Adrenal gland (tissue), 12 donors: ENCODE results near the gene HOXC9. TPM values are rescaled to one million over a fixed set of nuclear protein-coding genes. Genes with fewer than 3 reads are reported as not detected.
A peak's percentile ranks its signal among the peaks of the same experiment; 100 is the strongest.

ENCODE experiments used
- DNase-seq, 7 donors: peaks; one replicate each; pipeline ENCODE4 v3.0.0-alpha.2; 2019 to 2020
- H3K27ac ChIP-seq, 5 donors: fragments of 200-600 bp; sonication (generic) in 4 of 5; 1 replicate in 3 of 5; 2 replicates in 2 of 5; pipeline versions ENCODE4 v1.5.1 to v1.8.0; 2016 to 2020; ENCODE audit warnings: mild to moderate bottlenecking in 1 of 5
- H3K27me3 ChIP-seq: fragments of 200-600 bp; 2 replicates; pipeline ENCODE4 v1.8.0; 2021
- H3K36me3 ChIP-seq, 2 donors: fragments of 200-600 bp; replicated peaks in 1 of 2; 1 replicate in 1 of 2; 2 replicates in 1 of 2; pipeline versions ENCODE4 v1.5.1 to v1.8.0; 2018 to 2022
- H3K4me1 ChIP-seq, 2 donors: fragments of 200-600 bp; replicated peaks in 1 of 2; 1 replicate in 1 of 2; 2 replicates in 1 of 2; pipeline versions ENCODE4 v1.5.1 to v1.8.0; 2018 to 2021
- H3K4me3 ChIP-seq, 4 donors: fragments of 200-600 bp; sonication (generic) in 3 of 4; one replicate each; pipeline ENCODE4 v1.5.1; 2016 to 2018
- H3K9me3 ChIP-seq, 3 donors: fragments of 200-600 bp; sonication (generic) in 1 of 3; replicated peaks in 1 of 3; 1 replicate in 2 of 3; 2 replicates in 1 of 3; pipeline versions ENCODE4 v1.5.1 to v1.8.0; 2016 to 2021
- POLR2A ChIP-seq, 2 donors: fragments of 450-650 bp; IDR thresholded peaks; one replicate each; pipeline ENCODE4 v1.6.1; 2017; ENCODE audit warnings: antibody characterized with exemption in 2 of 2, mild to moderate bottlenecking in 2 of 2, moderate library complexity in 1 of 2
- WGBS, 4 donors: extraction: QIAGEN DNeasy Blood & Tissue Kit in 2 of 4; methylation state at CpG; one replicate each; pipeline versions ENCODE4 v1.1.5 to v1.1.7; 2013 to 2017; 5-methylcytosine and 5-hydroxymethylcytosine counted together
- intact Hi-C, 2 donors: fragments of 100-400 bp; cut with DNase I; formaldehyde crosslinking; loops; one replicate each; pipeline versions ENCODE4 v1.14.1 to v1.15.0; 2022 to 2023
- polyA plus RNA-seq, 3 donors: library from polyadenylated mRNA; stranded (reverse); fragments of 200-250 nt in 2 of 3; fragments of 350-450 nt in 1 of 3; fragmentation: Illumina TruSeq in 1 of 3; extraction: RNeasy Lipid Tissue Mini Kit (QIAGEN cat#74804) in 1 of 3; gene quantifications; one replicate each; pipeline ENCODE4 v1.2.3, GENCODE V29; 2013 to 2014
- total RNA-seq, 9 donors: library from RNA; depleted of rRNA in 4 of 9; stranded (reverse); fragments of >200 nt in 4 of 9; fragments of 120-200 nt in 1 of 9; fragmentation: NEBNext Ultra II Directional in 1 of 9; extraction: Animal tissue kit (Norgen Biotek cat#: 25700) in 1 of 9; gene quantifications; one replicate each; pipeline versions ENCODE4 v1.1.0 to v1.2.4, GENCODE V29; 2013 to 2023
- TF ChIP-seq, protein P1 (sequence below), 6 experiments: fragments of 450-650 bp in 4 of 6; fragments of 200-600 bp in 2 of 6; sonication (generic) in 1 of 6; IDR thresholded peaks; 1 replicate in 5 of 6; 2 replicates in 1 of 6; pipeline versions ENCODE4 v1.5.1 to v1.8.0; 2016 to 2021; ENCODE audit warnings: antibody characterized with exemption in 6 of 6, mild to moderate bottlenecking in 2 of 6, moderate library complexity in 1 of 6
- donor health status: healthy with polysubstance abuse.
- donor health status: Bipolar disorder and iron deficiency.
- donor health status: DM: yes; HTN: yes; CAD: no.
- donor health status: DM: no; HTN: no; CAD: no.
- donor health status: DM: no; HTN: no; CAD: no.
- donor health status: DM: yes; HTN: yes; CAD: no.

Gene HOXC9
- total and polyA plus RNA-seq, 12 donors, result 1.2 to 12.1 (median 3.0) TPM; not detected in 1

DNA sequence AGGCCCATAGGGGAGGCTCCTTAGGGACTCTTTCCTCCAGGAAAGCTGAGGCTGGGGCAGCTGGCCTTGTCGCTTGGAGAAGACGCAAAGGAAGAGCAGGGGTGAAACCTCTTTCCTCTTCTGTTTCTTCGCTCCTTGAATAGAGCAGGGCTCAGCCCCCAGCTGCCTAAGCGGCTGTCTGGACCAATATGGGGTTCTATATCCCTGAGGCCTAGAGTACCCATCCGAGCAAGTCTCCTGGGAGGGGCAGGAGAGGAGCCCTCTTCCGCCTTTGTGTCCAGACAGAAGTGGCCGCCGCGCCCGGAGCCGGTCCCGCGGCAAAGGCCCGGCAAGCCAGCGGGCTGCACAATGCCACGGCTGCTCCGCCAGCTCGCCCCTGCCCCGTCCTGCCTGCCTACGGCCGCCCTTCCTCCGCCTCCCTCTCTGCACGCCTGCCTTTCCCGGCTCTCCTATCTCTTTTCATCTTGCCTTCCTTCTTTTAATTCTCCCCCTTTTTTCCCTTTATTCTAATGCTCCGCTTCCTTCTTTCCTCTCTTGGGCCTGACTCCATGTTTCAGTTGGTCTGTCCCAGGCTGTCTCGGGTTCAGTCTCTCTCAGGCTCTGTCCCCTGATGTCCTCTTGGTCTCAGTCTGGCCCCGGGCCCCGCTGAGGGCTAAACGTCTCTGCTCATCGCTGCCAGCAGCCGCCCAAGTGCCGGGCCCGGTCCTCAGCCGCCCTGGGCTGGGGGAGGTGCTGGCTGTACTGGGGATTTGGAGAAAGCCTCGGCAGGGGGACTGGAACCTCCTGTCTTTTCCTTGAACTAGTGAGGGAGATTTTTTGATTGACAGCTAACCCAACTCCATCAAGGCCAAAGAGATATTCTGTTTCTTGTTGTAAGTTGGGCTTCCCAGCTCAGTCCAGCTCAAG lies 2.5 kb upstream of the HOXC9 start:
- Histone ChIP-seq H3K4me1 (peaks cover 14 to 26% of the 10 kb centered on the region in 2 donors), H3K4me3 (no peak overlapping the region), H3K9me3 (no peaks in the 10 kb centered on the region), H3K27me3 (peaks cover 40% of the 10 kb centered on the region), H3K36me3 (no peaks in the 10 kb centered on the region), H3K27ac (peak overlapping the region in 1 of 5 donors; percentile 3)
- 43 to 68% (median 59%) methylated on average over 32 to 35 of the region's 35 CpGs for WGBS, 4 donors
- DNase-seq, result no peak
- TF ChIP-seq, protein P1, sequence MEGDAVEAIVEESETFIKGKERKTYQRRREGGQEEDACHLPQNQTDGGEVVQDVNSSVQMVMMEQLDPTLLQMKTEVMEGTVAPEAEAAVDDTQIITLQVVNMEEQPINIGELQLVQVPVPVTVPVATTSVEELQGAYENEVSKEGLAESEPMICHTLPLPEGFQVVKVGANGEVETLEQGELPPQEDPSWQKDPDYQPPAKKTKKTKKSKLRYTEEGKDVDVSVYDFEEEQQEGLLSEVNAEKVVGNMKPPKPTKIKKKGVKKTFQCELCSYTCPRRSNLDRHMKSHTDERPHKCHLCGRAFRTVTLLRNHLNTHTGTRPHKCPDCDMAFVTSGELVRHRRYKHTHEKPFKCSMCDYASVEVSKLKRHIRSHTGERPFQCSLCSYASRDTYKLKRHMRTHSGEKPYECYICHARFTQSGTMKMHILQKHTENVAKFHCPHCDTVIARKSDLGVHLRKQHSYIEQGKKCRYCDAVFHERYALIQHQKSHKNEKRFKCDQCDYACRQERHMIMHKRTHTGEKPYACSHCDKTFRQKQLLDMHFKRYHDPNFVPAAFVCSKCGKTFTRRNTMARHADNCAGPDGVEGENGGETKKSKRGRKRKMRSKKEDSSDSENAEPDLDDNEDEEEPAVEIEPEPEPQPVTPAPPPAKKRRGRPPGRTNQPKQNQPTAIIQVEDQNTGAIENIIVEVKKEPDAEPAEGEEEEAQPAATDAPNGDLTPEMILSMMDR (IDR thresholded peaks at IDR 0.05), result no peak
- no peak for TF ChIP-seq POLR2A (IDR thresholded peaks at IDR 0.05)
- intact Hi-C loops, result no loop called here

DNA sequence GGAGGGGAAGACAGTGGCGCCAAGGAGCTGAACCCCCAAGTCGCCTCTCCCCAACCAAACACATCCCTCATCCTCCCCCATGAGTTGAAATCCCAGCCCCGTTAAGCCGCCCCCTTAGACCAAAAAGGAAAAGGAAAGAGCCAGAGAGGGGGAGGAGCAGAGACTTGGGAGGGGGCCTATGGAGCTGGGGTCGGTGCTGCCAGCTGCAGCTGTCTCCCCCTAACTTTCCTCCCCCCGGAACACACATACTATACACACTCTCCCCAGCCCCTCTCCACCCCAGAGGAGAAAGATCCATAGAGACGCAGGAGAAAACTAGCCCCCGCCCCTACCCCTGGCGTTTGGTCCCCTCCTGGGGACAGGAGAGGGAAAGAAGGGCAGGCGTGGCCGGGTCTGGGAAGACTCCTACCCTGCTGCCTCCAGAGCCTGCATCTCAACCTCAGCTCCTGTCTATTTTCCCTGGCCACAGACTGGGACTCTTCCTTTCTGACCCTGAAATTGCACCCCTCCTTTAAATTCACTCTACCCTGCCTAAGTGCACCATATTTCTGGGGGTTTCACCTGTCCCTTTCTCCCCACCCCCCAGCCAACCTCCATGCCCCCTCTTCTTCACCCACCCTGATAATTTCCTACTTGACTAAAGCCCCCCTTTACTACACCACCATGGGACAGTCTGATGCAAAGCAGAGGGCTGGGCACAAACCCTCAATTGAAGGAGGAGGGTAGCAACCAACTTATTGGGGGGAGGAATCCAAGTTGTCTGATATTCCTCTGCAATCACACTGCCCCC lies 1.7 kb upstream of the HOXC9 start:
- intact Hi-C loops, result no loop called here
- peaks cover 32% of the 10 kb centered on the region for H3K27me3 ChIP-seq
- no peak for DNase-seq

DNA sequence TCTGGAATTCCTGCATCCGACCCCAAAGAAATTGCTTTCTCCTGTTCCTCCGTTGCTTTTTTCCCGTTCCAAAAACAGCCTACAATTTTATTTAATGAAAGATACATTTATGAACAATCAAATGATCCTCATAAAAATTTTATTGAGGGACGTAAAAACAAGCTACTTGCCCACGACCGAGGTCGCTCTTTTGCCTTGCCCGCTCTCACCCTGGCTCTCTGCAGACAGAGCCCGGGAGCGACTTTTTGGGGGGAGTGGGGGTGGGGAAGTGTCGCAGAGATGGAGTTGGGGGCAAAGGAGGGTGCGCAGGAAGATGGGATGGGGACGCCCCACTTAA lies 1.1 kb upstream of the HOXC9 start:
- peaks cover 27% of the 10 kb centered on the region for H3K27me3 ChIP-seq
- H3K36me3 ChIP-seq, result no peaks in the 10 kb centered on the region
- no peaks in the 10 kb centered on the region for H3K9me3 ChIP-seq
- H3K27ac ChIP-seq, result no peak overlapping the region
- H3K4me1 ChIP-seq, result peaks cover 14 to 26% of the 10 kb centered on the region in 2 donors
- no peak for TF ChIP-seq POLR2A (IDR thresholded peaks at IDR 0.05)
- TF ChIP-seq, protein P1 (IDR thresholded peaks at IDR 0.05), result no peak
- 11 to 24% (median 17%) methylated on average over 13 of the region's 13 CpGs for WGBS, 4 donors
- intact Hi-C loops, result no loop called here
- no peak for DNase-seq
- no peak overlapping the region for H3K4me3 ChIP-seq

More for the DNA sequence above, 1.7 kb upstream of the HOXC9 start:
- Histone ChIP-seq H3K4me3 (no peak overlapping the region), H3K9me3 (no peaks in the 10 kb centered on the region), H3K27ac (no peak overlapping the region), H3K4me1 (peaks cover 14 to 26% of the 10 kb centered on the region in 2 donors), H3K36me3 (no peaks in the 10 kb centered on the region)
- TF ChIP-seq, protein P1 (IDR thresholded peaks at IDR 0.05), result no peak
- TF ChIP-seq POLR2A (IDR thresholded peaks at IDR 0.05), result no peak
- WGBS, 4 donors, result 47 to 51% (median 49%) methylated on average over 11 of the region's 11 CpGs

DNA sequence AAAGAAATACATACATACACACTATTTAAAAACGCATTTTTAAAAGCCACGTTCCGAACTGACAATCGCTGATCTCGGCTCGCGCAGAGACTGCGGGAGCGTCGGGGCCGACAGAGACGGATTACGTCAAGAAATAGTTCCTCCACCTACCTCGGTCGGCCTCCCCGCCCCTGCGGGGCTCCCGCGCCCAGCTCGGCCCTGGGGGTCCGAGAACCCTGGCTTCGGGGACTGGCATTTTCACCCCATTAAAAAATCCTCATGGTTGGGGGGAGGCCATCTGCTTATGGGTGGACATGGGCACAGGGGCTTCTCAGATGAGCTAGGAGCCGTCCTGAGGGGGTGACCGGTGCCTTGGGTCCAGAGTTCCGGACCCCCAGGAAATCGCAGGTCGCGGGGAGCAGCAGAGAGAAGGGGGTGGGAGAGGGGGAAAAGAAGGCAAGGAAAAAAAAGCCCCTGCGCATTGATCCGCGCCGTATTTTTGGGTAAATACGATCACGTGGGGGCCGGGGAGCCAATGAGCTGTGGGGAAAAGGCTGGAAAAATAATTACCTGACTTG lies 324 bp upstream of the HOXC9 start:
- H3K4me1 ChIP-seq, result peaks cover 14 to 21% of the 10 kb centered on the region in 2 donors
- 2 to 3% (median 2%) methylated on average over 26 to 35 of the region's 35 CpGs for WGBS, 4 donors
- peak overlapping the region in 2 of 5 donors; percentile 75 to 82 for H3K27ac ChIP-seq
- peak in 6 of 7 donors; percentile 50 to 92 (median 72) for DNase-seq
- H3K4me3 ChIP-seq, result peak overlapping the region in 2 of 4 donors; percentile 37 to 60
- H3K9me3 ChIP-seq, result no peaks in the 10 kb centered on the region
- no peaks in the 10 kb centered on the region for H3K36me3 ChIP-seq
- intact Hi-C loops, result loop anchor here in 1 of 2 donors (5.0 kb wide), 1 partner anchor 208 kb away; no protein-coding TSS in a partner anchor
- TF ChIP-seq, protein P1 (IDR thresholded peaks at IDR 0.05), result no peak
- TF ChIP-seq POLR2A (IDR thresholded peaks at IDR 0.05), result no peak
- H3K27me3 ChIP-seq, result peaks cover 19% of the 10 kb centered on the region
